GM18951 (cell line): ENCODE data around the gene PLA2G2D.

Experiments
- POLR2A ChIP-seq: IDR thresholded peaks from 4 replicates; pipeline ENCODE4 v1.6.1; 2011; ENCODE audit warnings: mild to moderate bottlenecking; ENCODE audit not compliant: insufficient read length, insufficient read depth; ENCODE audit errors: extremely low read depth
- in situ Hi-C: fragments of 300-500 bp; cut with MboI; formaldehyde crosslinking; loops from one replicate; pipeline ENCODE4 v1.12.0; 2022; ENCODE audit warnings: low sequenced_read_pairs, mixed read lengths, inconsistent platforms; ENCODE audit not compliant: unreplicated experiment

Gene PLA2G2D

GRCh38 chr1:20105856-20106255 lies 13.5 kb downstream of the PLA2G2D start:
- in situ Hi-C loops: no loop called here

GRCh38 chr1:20102875-20103274 lies 16.5 kb downstream of the PLA2G2D start:
- TF ChIP-seq POLR2A: no peak
- in situ Hi-C loops: no loop called here

More at GRCh38 chr1:20105856-20106255, 13.5 kb downstream of the PLA2G2D start:
- TF ChIP-seq POLR2A: no peak

GRCh38 chr1:20100632-20101355 lies 18.5 kb downstream of the PLA2G2D start:
- no peak for TF ChIP-seq POLR2A
- in situ Hi-C loops: no loop called here

GRCh38 chr1:20099533-20099932 lies 19.8 kb downstream of the PLA2G2D start:
- no peak for TF ChIP-seq POLR2A
- in situ Hi-C loops: no loop called here

- in situ Hi-C loops: no loop called here
- TF ChIP-seq POLR2A: no peak
Observed at GRCh38 chr1:20096840-20097447, 22.4 kb downstream of the PLA2G2D start.

GRCh38 chr1:20095564-20096434 lies 23.5 kb downstream of the PLA2G2D start:
- in situ Hi-C loops: no loop called here
- TF ChIP-seq POLR2A: no peak

GRCh38 chr1:20093940-20094391 lies 25.4 kb downstream of the PLA2G2D start:
- in situ Hi-C loops: no loop called here
- no peak for TF ChIP-seq POLR2A

GRCh38 chr1:20093303-20093702 lies 26.0 kb downstream of the PLA2G2D start:
- no peak for TF ChIP-seq POLR2A
- in situ Hi-C loops: no loop called here

- in situ Hi-C loops: no loop called here
- TF ChIP-seq POLR2A: no peak
Observed at GRCh38 chr1:20090641-20091040, 28.7 kb downstream of the PLA2G2D start.

- no peak for TF ChIP-seq POLR2A
- in situ Hi-C loops: no loop called here
Observed at GRCh38 chr1:20090119-20090518, 29.2 kb downstream of the PLA2G2D start.

- TF ChIP-seq POLR2A: no peak
- in situ Hi-C loops: no loop called here
Observed at GRCh38 chr1:20089328-20090077, 29.8 kb downstream of the PLA2G2D start.

- no peak for TF ChIP-seq POLR2A
- in situ Hi-C loops: no loop called here
Observed at GRCh38 chr1:20087668-20088067, 31.7 kb downstream of the PLA2G2D start.

- TF ChIP-seq POLR2A: no peak
- in situ Hi-C loops: no loop called here
Observed at GRCh38 chr1:20086800-20087199, 32.5 kb downstream of the PLA2G2D start.
